SH-SY5Y (cell line): ENCODE measurements around the gene ATG3.

Source experiments
- GATA2 ChIP-seq: IDR thresholded peaks from 2 replicates; pipeline ENCODE4 v1.6.1; 2011; ENCODE audit warnings: mild to moderate bottlenecking, low read depth, low read length
- GATA3 ChIP-seq: IDR thresholded peaks from 2 replicates; pipeline ENCODE4 v1.6.1; 2011; ENCODE audit warnings: low read depth, mild to moderate bottlenecking, low read length, moderate library complexity

DNA sequence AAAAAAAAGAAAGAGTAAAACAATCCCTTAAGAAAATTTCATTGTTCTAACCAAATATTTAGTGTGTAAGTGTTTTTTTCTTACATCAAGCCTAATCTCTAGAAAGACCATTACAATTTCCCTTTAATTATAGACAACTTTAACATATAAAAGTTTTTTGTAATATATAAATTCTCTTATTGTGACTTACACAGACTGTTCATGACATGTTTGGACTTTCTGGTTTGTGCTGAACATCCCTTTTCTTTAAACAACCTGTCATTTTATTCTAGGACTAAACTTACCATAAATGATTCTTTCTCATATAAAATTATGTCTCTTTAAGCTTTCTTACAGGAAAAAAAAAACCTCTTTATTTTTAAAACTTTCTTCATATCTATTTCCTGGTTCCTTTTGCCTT, 49.4 kb downstream of the ATG3 start:
- TF ChIP-seq GATA2: no peak
- TF ChIP-seq GATA3: no peak
